Progenitor cell of endocrine pancreas (in vitro differentiated cells): ENCODE data around the gene FURIN. TPM values are rescaled to one million over a fixed set of nuclear protein-coding genes. Genes with fewer than 3 reads are reported as not detected.
"Not testable (repeated sequence)": the region's sequence is repeated elsewhere in the genome, so short reads cannot be mapped to it uniquely, and the experiment has no call there.

Experiments
- DNase-seq: peaks from one replicate; pipeline ENCODE4 v3.0.0; 2021; ENCODE audit warnings: low spot score; ENCODE audit not compliant: unreplicated experiment
- H3K27ac Mint-ChIP-seq: 2 replicates; pipeline ENCODE4 v1.8.0; 2021; ENCODE audit warnings: mild to moderate bottlenecking, moderate library complexity, mixed read lengths
- H3K27me3 Mint-ChIP-seq: 2 replicates; pipeline ENCODE4 v1.8.0; 2021; ENCODE audit warnings: mixed read lengths
- H3K36me3 Mint-ChIP-seq: 2 replicates; pipeline ENCODE4 v1.8.0; 2022; ENCODE audit warnings: mixed read lengths; ENCODE audit not compliant: insufficient read depth
- H3K4me1 Mint-ChIP-seq: 2 replicates; pipeline ENCODE4 v1.8.0; 2021; ENCODE audit warnings: low read depth, mixed read lengths
- H3K4me3 Mint-ChIP-seq: 2 replicates; pipeline ENCODE4 v1.8.0; 2021; ENCODE audit warnings: low read depth, mild to moderate bottlenecking, moderate library complexity, mixed read lengths
- H3K9me3 Mint-ChIP-seq: 2 replicates; pipeline ENCODE4 v1.8.0; 2021; ENCODE audit warnings: low read depth, mixed read lengths
- CTCF ChIP-seq: fragments of 200-600 bp; sonication (generic); IDR thresholded peaks from one replicate; pipeline ENCODE4 v1.5.0; 2021; ENCODE audit warnings: antibody characterized with exemption, mild to moderate bottlenecking; ENCODE audit not compliant: unreplicated experiment
- total RNA-seq: library from RNA; stranded (reverse); gene quantifications from 2 replicates; pipeline ENCODE4 v1.2.1, GENCODE V29; 2021

Gene FURIN
- total RNA-seq, 1 donor from 2014 or later: 64.8 TPM

GRCh38 chr15:90907051-90907660 lies 38.8 kb downstream of the FURIN start:
- no peaks in the 10 kb centered on the region for H3K9me3 Mint-ChIP-seq
- H3K36me3 Mint-ChIP-seq: peaks cover 19% of the 10 kb centered on the region
- no peaks in the 10 kb centered on the region for H3K27me3 Mint-ChIP-seq
- H3K4me1 Mint-ChIP-seq: peaks cover 8% of the 10 kb centered on the region
- DNase-seq: no peak
- no peak overlapping the region for H3K4me3 Mint-ChIP-seq
- no peak overlapping the region for H3K27ac Mint-ChIP-seq
- no peak for TF ChIP-seq CTCF

- DNase-seq: no peak
- TF ChIP-seq CTCF: no peak
- peaks cover 19% of the 10 kb centered on the region for H3K36me3 Mint-ChIP-seq
- H3K4me1 Mint-ChIP-seq: peaks cover 7% of the 10 kb centered on the region
- H3K4me3 Mint-ChIP-seq: no peak overlapping the region
- H3K9me3 Mint-ChIP-seq: no peaks in the 10 kb centered on the region
- no peaks in the 10 kb centered on the region for H3K27me3 Mint-ChIP-seq
- H3K27ac Mint-ChIP-seq: no peak overlapping the region
These were observed 39.6 kb downstream of the FURIN start for GRCh38 chr15:90907838-90908507.

- H3K4me1 Mint-ChIP-seq, H3K9me3 Mint-ChIP-seq, H3K27ac Mint-ChIP-seq, H3K27me3 Mint-ChIP-seq, H3K4me3 Mint-ChIP-seq, DNase-seq: not testable (repeated sequence)
- peaks cover 21% of the 10 kb centered on the region for H3K36me3 Mint-ChIP-seq
These were observed 41.1 kb downstream of the FURIN start for GRCh38 chr15:90909449-90909848.

- H3K27me3 Mint-ChIP-seq: no peaks in the 10 kb centered on the region
- H3K27ac Mint-ChIP-seq: no peak overlapping the region
- DNase-seq: no peak
- peaks cover 21% of the 10 kb centered on the region for H3K36me3 Mint-ChIP-seq
- H3K9me3 Mint-ChIP-seq: no peaks in the 10 kb centered on the region
- TF ChIP-seq CTCF: no peak
- H3K4me1 Mint-ChIP-seq: no peaks in the 10 kb centered on the region
- H3K4me3 Mint-ChIP-seq: no peak overlapping the region
These were observed 41.6 kb downstream of the FURIN start for GRCh38 chr15:90909976-90910375.

GRCh38 chr15:90910441-90911301 lies 42.3 kb downstream of the FURIN start:
- TF ChIP-seq CTCF: no peak
- H3K27ac Mint-ChIP-seq: no peak overlapping the region
- H3K4me1 Mint-ChIP-seq: no peaks in the 10 kb centered on the region
- H3K36me3 Mint-ChIP-seq: peaks cover 18% of the 10 kb centered on the region
- H3K27me3 Mint-ChIP-seq: no peaks in the 10 kb centered on the region
- DNase-seq: no peak
- no peak overlapping the region for H3K4me3 Mint-ChIP-seq
- no peaks in the 10 kb centered on the region for H3K9me3 Mint-ChIP-seq
